ENCODE measurements around the gene RHOBTB1.

Gene RHOBTB1

DNA sequence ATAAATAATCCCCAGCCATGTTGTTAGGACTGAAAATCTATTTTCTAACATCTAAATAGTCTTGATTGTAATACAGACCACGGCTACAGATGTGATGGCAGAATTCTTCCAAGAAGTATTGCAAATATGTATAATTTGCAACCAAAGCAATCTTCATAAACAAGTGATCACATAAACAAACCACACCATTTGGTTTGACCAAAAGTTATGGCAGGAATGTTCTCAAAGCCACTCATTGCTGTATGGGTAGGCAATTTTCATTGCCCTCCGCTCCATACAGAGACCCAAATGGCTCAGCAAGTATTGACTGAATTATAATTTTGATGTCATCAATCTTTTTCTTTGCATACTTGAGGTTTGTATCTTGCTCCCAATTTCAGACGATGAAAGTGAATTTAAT is 19.0 kb upstream of the RHOBTB1 start:
- Histone ChIP-seq H3K4me1 (ENCODE audit: insufficient read depth, low read length) (peaks cover 22% of the 10 kb centered on the region), H3K27ac (ENCODE audit: low read depth, low read length) (no peak overlapping the region), H3K27me3 (ENCODE audit: control insufficient read depth in 1 of 2, insufficient read depth in 2 of 2, low read length in 2 of 2) (no peaks in the 10 kb centered on the region), H3K36me3 (ENCODE audit: insufficient read depth, low read length) (no peaks in the 10 kb centered on the region), H3K9ac (ENCODE audit: low read length) (no peak overlapping the region), H3K9me3 (ENCODE audit: low read length) (no peaks in the 10 kb centered on the region), H3K4me3 (ENCODE audit: low read depth in 1 of 2, low read length in 2 of 2) (no peak overlapping the region)

DNA sequence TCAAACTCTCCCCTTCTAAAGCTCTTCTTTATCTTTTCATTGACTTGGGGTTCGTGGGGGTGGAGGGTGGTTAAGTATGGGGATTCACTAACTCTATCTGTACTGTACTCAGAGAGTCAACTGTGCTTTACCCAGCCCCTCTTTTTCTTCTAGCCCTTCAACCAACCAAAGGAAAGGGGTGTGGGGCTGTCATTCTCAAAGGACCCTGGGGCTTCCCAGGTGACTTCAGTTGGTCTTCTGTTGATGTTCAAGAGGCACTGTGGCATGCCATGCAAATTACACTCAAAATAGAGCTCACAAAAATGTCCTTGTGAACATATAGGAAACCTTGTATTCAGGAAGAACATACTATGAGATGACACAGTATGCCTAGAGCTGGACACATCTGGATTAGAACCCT is 16.9 kb upstream of the RHOBTB1 start:
- no peaks in the 10 kb centered on the region for H3K36me3 ChIP-seq (ENCODE audit: insufficient read depth, low read length)
- peaks cover 22% of the 10 kb centered on the region for H3K4me1 ChIP-seq (ENCODE audit: insufficient read depth, low read length)
- H3K9ac ChIP-seq (ENCODE audit: low read length), result no peak overlapping the region
- no peaks in the 10 kb centered on the region for H3K9me3 ChIP-seq (ENCODE audit: low read length)
- no peaks in the 10 kb centered on the region for H3K27me3 ChIP-seq (ENCODE audit: control insufficient read depth in 1 of 2, insufficient read depth in 2 of 2, low read length in 2 of 2)
- no peak overlapping the region for H3K27ac ChIP-seq (ENCODE audit: low read depth, low read length)
- H3K4me3 ChIP-seq (ENCODE audit: low read depth in 1 of 2, low read length in 2 of 2), result no peak overlapping the region

DNA sequence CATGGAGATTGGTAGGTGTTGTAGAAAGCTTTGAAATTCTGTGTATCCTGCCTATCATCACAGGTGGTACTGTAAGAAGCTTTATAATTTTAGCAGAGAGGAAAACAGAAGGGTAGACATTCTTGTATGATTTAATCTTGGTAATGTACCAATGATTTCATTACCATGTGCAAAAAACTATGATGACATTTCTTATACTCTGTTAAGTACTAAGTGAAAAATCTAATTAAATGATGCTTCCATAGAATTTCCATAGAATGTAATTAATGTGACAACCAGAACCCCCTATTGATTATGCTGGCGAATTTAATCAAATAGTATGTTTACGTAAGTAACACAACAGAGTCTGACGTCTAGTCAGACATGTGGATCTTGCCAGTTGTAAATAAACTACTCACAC is 16.0 kb upstream of the RHOBTB1 start:
- H3K4me1 ChIP-seq (ENCODE audit: insufficient read depth, low read length), result peaks cover 22% of the 10 kb centered on the region
- H3K36me3 ChIP-seq (ENCODE audit: insufficient read depth, low read length), result no peaks in the 10 kb centered on the region
- H3K9ac ChIP-seq (ENCODE audit: low read length), result no peak overlapping the region
- H3K27ac ChIP-seq (ENCODE audit: low read depth, low read length), result no peak overlapping the region
- H3K9me3 ChIP-seq (ENCODE audit: low read length), result no peaks in the 10 kb centered on the region
- no peak overlapping the region for H3K4me3 ChIP-seq (ENCODE audit: low read depth in 1 of 2, low read length in 2 of 2)
- H3K27me3 ChIP-seq (ENCODE audit: control insufficient read depth in 1 of 2, insufficient read depth in 2 of 2, low read length in 2 of 2), result no peaks in the 10 kb centered on the region

DNA sequence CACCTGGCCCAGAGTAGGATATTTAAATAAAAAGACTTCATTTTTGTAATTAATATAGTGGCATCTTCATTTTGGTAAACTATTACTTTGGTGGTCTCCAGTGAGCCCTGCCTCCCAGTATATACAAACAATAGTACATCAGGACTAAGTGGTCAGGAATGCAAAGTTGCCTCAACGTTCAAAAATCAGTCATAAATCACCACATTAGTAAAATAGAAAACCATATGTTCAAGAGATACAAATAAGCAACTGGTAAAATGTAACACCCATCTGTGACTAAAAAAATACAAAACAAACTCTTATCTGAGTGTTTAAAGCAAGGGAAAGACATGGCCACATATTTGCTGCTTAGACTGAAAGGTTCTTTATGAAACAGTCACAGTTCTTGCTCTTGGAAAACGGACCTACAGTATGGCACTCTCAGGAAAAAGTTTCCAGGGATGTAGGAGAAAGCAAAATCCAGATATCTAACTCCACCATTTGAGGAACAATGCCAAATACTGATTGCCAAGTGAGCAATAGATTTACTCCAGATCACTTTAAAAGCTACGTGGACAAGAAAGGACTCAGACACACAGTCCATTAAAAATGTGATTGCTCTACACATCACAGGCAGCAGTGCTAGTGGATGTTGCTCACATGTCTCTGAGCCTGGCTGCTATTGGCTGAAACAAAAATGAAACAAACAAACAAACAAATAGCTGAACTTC is 15.1 kb upstream of the RHOBTB1 start:
- H3K9me3 ChIP-seq (ENCODE audit: low read length), result no peaks in the 10 kb centered on the region
- peaks cover 19% of the 10 kb centered on the region for H3K4me1 ChIP-seq (ENCODE audit: insufficient read depth, low read length)
- H3K4me3 ChIP-seq (ENCODE audit: low read depth in 1 of 2, low read length in 2 of 2), result no peak overlapping the region
- no peak overlapping the region for H3K27ac ChIP-seq (ENCODE audit: low read depth, low read length)
- H3K36me3 ChIP-seq (ENCODE audit: insufficient read depth, low read length), result no peaks in the 10 kb centered on the region
- no peak overlapping the region for H3K9ac ChIP-seq (ENCODE audit: low read length)
- no peaks in the 10 kb centered on the region for H3K27me3 ChIP-seq (ENCODE audit: control insufficient read depth in 1 of 2, insufficient read depth in 2 of 2, low read length in 2 of 2)

DNA sequence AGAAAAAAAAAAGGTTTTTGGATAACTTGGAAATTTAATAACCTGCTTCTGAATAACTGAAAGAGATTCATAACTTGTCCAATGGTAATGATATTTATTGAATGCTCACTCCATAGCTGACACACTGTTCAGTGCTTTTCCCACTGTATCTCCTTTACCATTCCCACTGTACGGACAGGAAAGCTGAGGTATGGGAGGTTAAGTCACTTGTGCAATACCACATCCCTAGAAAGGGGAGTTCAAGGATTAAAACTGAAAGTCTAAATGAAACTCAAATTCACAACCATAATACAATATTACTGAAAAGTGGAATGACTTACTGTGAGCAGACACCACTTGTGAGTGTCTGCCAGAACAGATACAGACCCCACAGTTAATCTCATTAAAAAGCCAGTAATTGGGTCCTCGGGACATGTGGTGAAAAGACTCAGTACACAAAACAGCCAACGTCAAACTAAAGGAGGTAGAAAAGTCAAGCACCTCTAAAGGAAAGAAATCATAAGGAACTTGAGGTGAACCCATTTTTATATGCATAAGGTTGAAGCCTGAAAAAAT is 13.8 kb upstream of the RHOBTB1 start:
- Histone ChIP-seq H3K9ac (ENCODE audit: low read length) (no peak overlapping the region), H3K36me3 (ENCODE audit: insufficient read depth, low read length) (no peaks in the 10 kb centered on the region), H3K9me3 (ENCODE audit: low read length) (no peaks in the 10 kb centered on the region), H3K4me1 (ENCODE audit: insufficient read depth, low read length) (peaks cover 11% of the 10 kb centered on the region), H3K27ac (ENCODE audit: low read depth, low read length) (no peak overlapping the region), H3K4me3 (ENCODE audit: low read depth in 1 of 2, low read length in 2 of 2) (no peak overlapping the region), H3K27me3 (ENCODE audit: control insufficient read depth in 1 of 2, insufficient read depth in 2 of 2, low read length in 2 of 2) (no peaks in the 10 kb centered on the region)

DNA sequence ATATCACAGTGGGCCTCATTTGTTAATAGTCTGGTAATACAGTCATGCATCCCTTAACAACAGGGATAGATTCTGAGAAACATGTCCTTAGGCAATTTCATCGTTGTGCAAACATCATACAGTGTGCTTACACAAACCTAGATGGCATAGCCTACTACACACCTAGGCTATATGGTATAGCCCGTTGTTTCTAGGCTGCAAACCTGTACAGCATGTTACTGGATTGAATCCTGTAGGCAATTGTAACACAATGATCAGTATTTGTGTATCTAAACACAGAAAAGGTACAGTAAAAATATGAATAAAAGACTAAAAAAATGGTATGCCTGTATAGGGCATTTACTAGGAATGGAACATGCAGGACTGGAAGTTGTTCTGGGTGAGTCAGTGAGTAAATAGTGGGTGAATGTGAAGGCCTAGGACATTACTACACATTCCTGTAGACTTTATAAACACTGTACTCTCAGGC is 12.0 kb upstream of the RHOBTB1 start:
- no peak overlapping the region for H3K4me3 ChIP-seq (ENCODE audit: low read depth in 1 of 2, low read length in 2 of 2)
- H3K27ac ChIP-seq (ENCODE audit: low read depth, low read length), result no peak overlapping the region
- H3K4me1 ChIP-seq (ENCODE audit: insufficient read depth, low read length), result peaks cover 11% of the 10 kb centered on the region
- no peak overlapping the region for H3K9ac ChIP-seq (ENCODE audit: low read length)
- no peaks in the 10 kb centered on the region for H3K27me3 ChIP-seq (ENCODE audit: control insufficient read depth in 1 of 2, insufficient read depth in 2 of 2, low read length in 2 of 2)
- no peaks in the 10 kb centered on the region for H3K36me3 ChIP-seq (ENCODE audit: insufficient read depth, low read length)
- no peaks in the 10 kb centered on the region for H3K9me3 ChIP-seq (ENCODE audit: low read length)

DNA sequence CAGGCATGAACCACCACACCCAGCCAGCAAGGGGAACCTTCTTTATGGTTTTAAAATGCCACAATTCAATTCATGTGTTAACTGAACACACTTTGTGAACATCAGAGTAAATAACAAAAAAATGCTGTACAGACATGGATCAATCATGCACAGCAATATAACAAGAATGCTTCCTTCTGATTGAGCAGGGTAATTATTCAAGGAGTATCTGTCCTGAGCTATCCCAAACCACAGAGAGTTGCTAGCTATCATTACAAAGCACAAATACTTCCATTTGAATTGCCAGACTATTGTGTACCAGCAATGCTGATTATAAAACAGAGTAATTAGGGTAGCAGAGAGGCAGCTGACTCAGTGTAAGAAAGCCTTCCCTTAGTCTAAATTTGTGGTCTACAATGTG is 11.3 kb upstream of the RHOBTB1 start:
- H3K9me3 ChIP-seq (ENCODE audit: low read length), result no peaks in the 10 kb centered on the region
- H3K9ac ChIP-seq (ENCODE audit: low read length), result no peak overlapping the region
- H3K4me1 ChIP-seq (ENCODE audit: insufficient read depth, low read length), result peaks cover 11% of the 10 kb centered on the region
- no peak overlapping the region for H3K27ac ChIP-seq (ENCODE audit: low read depth, low read length)
- H3K36me3 ChIP-seq (ENCODE audit: insufficient read depth, low read length), result no peaks in the 10 kb centered on the region
- no peaks in the 10 kb centered on the region for H3K27me3 ChIP-seq (ENCODE audit: control insufficient read depth in 1 of 2, insufficient read depth in 2 of 2, low read length in 2 of 2)
- H3K4me3 ChIP-seq (ENCODE audit: low read depth in 1 of 2, low read length in 2 of 2), result no peak overlapping the region

DNA sequence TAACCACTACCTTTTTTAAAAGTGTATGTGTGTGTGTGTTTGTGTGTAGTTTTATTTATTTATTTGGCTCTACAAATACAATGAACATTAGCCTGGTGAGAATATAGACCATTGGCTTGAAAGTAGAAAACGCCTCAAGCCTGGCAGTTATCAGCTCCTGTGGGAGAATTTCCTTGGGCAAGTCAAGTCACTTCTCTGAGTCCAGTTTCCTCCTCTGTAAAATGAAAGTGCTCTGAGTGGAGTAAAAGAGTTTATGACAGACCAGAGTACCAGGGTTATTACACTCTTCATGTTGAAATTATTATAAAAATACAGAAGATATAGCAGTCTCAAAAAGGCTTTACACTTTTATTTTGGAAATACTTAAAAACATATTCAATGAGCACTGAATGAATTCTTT is 10.1 kb upstream of the RHOBTB1 start:
- Histone ChIP-seq H3K27ac (ENCODE audit: low read depth, low read length) (no peak overlapping the region), H3K9ac (ENCODE audit: low read length) (no peak overlapping the region), H3K27me3 (ENCODE audit: control insufficient read depth in 1 of 2, insufficient read depth in 2 of 2, low read length in 2 of 2) (no peaks in the 10 kb centered on the region), H3K36me3 (ENCODE audit: insufficient read depth, low read length) (no peaks in the 10 kb centered on the region), H3K4me3 (ENCODE audit: low read depth in 1 of 2, low read length in 2 of 2) (no peak overlapping the region), H3K4me1 (ENCODE audit: insufficient read depth, low read length) (peaks cover under 1% of the 10 kb centered on the region), H3K9me3 (ENCODE audit: low read length) (no peaks in the 10 kb centered on the region)

DNA sequence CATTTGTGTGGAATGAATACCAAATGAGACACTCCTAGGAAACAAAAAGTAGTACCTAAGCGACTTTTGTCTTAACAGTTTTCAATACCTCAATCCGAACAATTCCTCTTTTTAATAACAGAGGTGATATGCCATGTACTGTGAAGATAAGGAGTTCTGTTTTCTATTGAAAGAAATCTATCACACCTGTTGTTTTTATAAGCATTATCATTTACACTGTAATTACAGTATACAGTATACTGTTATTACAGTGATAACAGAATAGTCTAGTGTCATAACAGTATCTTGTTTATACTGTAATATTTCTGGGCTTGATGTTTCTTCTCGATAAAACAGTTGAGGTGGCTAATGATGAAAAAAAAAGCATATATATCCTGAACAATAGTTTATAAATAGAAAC is 9.4 kb upstream of the RHOBTB1 start:
- Histone ChIP-seq H3K9me3 (ENCODE audit: low read length) (no peaks in the 10 kb centered on the region), H3K4me1 (ENCODE audit: insufficient read depth, low read length) (no peaks in the 10 kb centered on the region), H3K36me3 (ENCODE audit: insufficient read depth, low read length) (no peaks in the 10 kb centered on the region), H3K27me3 (ENCODE audit: control insufficient read depth in 1 of 2, insufficient read depth in 2 of 2, low read length in 2 of 2) (no peaks in the 10 kb centered on the region), H3K4me3 (ENCODE audit: low read depth in 1 of 2, low read length in 2 of 2) (no peak overlapping the region), H3K9ac (ENCODE audit: low read length) (no peak overlapping the region), H3K27ac (ENCODE audit: low read depth, low read length) (no peak overlapping the region)

DNA sequence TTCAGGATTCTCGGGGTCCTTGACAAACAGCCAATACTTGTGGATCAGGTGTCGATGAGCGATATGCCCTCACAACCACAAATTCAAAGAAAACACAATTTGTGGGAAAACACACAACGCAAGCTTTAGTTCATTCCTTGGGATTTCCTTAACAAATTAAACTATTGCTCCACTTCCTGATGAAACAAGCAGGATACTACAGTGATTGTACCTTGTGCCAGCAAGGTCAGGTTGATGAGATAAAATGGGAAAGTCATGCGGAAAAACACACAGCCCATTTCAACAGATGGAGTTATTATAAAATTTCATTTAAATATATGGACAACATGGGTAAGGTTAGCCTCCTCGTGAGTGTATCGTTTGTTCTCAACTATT is 8.8 kb upstream of the RHOBTB1 start:
- H3K27me3 ChIP-seq (ENCODE audit: control insufficient read depth in 1 of 2, insufficient read depth in 2 of 2, low read length in 2 of 2), result no peaks in the 10 kb centered on the region
- no peaks in the 10 kb centered on the region for H3K4me1 ChIP-seq (ENCODE audit: insufficient read depth, low read length)
- no peak overlapping the region for H3K4me3 ChIP-seq (ENCODE audit: low read depth in 1 of 2, low read length in 2 of 2)
- no peak overlapping the region for H3K27ac ChIP-seq (ENCODE audit: low read depth, low read length)
- H3K9me3 ChIP-seq (ENCODE audit: low read length), result no peaks in the 10 kb centered on the region
- H3K9ac ChIP-seq (ENCODE audit: low read length), result no peak overlapping the region
- H3K36me3 ChIP-seq (ENCODE audit: insufficient read depth, low read length), result no peaks in the 10 kb centered on the region

DNA sequence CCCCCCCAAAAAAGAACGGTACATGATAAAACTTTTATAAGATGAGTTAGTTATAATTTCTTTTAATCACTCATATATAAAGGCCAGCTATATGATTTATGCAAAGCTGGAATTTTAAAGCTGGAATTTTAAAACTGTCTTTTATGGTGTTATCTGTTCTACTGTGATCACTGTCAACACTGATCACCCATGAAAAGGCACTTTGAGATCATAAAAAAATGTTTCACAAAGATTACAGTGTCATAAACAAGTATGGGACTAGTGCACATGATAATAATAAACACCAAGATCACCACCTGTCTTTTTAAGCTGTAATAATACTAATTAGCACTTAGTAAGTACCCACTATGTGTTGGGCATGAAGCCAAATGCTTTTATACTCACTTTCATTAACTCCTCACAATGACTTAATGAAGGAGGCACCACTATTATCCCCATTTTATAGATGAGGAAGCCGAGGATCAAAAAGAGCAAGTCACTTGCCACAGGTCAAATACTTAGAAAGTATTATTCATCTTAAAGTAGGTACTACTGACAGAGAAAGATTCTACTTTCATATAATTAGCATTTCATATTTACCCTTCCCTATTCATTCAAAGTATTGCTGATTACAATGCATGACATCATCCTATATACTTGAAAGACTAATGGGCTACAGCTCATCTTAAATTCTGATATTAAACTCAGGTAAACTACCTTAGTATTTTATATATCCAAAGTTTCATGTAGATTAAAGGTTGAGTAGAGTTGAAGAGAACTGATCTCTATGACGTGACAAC is 8.3 kb upstream of the RHOBTB1 start:
- Histone ChIP-seq H3K4me3 (ENCODE audit: low read depth in 1 of 2, low read length in 2 of 2) (no peak overlapping the region), H3K27ac (ENCODE audit: low read depth, low read length) (no peak overlapping the region), H3K27me3 (ENCODE audit: control insufficient read depth in 1 of 2, insufficient read depth in 2 of 2, low read length in 2 of 2) (no peaks in the 10 kb centered on the region), H3K9ac (ENCODE audit: low read length) (no peak overlapping the region), H3K36me3 (ENCODE audit: insufficient read depth, low read length) (no peaks in the 10 kb centered on the region), H3K4me1 (ENCODE audit: insufficient read depth, low read length) (no peaks in the 10 kb centered on the region), H3K9me3 (ENCODE audit: low read length) (no peaks in the 10 kb centered on the region)
